GM21447 (cell line): Measurements from ENCODE around the gene TBC1D16.

ENCODE experiments used
- ATAC-seq: cut with Tn5 transposase; IDR thresholded peaks from one replicate; pipeline ENCODE4 v1.9.1; 2021; ENCODE audit not compliant: unreplicated experiment

The TBC1D16 gene

GRCh38 chr17:79954281-79955166 is 81.1 kb downstream of the TBC1D16 start:
- no peak for ATAC-seq

- ATAC-seq, result no peak
These were observed 82.3 kb downstream of the TBC1D16 start for GRCh38 chr17:79953335-79953734.

- ATAC-seq, result no peak
These were observed 82.8 kb downstream of the TBC1D16 start for GRCh38 chr17:79952901-79953300.

GRCh38 chr17:79952265-79952877 is 83.3 kb downstream of the TBC1D16 start:
- no peak for ATAC-seq

- ATAC-seq, result no peak
These were observed 84.1 kb downstream of the TBC1D16 start for GRCh38 chr17:79951361-79952264.

DNA sequence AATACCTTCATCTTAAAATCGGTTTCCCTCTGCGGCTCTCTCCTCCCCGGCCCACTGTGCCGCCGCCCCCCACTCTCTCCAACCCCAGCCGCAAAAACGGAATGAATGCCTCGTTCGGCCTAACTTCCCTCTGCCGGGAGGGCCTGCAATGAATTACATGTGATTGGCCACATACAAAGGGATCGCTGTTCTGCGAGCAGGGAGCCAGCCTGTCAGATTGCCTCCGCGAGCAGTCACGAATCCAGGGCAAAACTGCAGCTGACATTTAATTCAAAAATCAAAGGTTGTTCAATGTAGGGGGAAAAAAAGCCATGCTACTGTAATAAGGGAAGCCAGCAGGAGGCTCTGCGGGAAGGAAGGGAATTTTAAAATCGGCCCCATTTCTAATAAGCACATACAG is 84.9 kb downstream of the TBC1D16 start:
- ATAC-seq, result no peak

DNA sequence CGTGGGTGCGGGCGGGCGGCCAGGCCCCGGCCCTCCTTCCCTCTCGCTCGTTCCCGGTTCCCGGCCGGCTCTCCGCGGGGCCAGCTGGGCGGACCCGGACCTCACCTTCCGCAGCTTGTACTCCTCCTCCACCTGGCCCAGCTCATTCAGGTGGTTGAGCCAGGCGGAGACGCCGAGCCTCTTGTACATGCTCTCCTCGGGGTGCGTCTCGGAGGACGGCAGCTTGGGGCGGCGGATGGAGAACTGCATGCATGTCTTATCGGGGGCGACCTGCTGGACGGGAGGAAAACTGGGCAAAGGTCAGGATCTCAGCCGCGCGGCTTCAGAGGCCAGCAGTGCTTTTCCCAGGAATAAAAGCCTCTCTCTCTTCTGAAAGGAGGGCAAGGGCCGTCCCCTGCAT is 85.4 kb downstream of the TBC1D16 start:
- no peak for ATAC-seq

GRCh38 chr17:79949656-79950209 is 85.9 kb downstream of the TBC1D16 start:
- ATAC-seq, result no peak

GRCh38 chr17:79948945-79949655 is 86.6 kb downstream of the TBC1D16 start:
- ATAC-seq, result no peak

GRCh38 chr17:79948406-79948944 is 87.2 kb downstream of the TBC1D16 start:
- ATAC-seq, result no peak

DNA sequence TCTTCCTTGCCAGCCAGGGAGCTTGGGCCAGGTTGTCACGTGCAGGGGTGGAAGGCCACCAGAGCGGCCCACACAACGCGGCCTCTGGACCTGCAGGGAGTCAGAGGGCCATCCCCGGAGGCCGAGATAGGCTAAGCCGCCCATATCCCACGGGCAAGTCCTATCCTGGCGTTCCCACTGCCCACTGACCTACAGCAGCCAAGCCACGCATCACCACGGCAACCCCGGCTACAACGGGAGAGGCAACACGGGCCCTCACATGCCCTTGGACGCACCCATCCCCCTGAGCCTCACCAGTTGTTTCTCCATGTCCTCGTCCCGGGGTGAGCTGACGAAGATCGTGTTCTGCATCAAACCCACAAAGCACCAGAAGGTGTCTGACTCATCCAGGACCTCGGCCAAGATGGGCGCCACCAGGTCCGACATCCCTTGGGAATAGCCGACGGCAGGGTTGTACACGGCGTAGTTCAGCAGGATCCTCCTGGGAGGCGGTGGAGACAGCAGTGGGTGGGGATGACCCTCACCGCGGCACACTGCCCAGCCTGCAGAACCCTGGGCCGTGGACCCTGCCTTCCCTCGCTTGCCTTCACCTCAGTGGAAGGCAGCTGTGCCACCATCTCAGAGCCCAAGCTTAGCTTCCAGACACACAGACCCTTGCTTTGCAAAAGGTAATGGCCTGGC is 88.2 kb downstream of the TBC1D16 start:
- ATAC-seq, result no peak

DNA sequence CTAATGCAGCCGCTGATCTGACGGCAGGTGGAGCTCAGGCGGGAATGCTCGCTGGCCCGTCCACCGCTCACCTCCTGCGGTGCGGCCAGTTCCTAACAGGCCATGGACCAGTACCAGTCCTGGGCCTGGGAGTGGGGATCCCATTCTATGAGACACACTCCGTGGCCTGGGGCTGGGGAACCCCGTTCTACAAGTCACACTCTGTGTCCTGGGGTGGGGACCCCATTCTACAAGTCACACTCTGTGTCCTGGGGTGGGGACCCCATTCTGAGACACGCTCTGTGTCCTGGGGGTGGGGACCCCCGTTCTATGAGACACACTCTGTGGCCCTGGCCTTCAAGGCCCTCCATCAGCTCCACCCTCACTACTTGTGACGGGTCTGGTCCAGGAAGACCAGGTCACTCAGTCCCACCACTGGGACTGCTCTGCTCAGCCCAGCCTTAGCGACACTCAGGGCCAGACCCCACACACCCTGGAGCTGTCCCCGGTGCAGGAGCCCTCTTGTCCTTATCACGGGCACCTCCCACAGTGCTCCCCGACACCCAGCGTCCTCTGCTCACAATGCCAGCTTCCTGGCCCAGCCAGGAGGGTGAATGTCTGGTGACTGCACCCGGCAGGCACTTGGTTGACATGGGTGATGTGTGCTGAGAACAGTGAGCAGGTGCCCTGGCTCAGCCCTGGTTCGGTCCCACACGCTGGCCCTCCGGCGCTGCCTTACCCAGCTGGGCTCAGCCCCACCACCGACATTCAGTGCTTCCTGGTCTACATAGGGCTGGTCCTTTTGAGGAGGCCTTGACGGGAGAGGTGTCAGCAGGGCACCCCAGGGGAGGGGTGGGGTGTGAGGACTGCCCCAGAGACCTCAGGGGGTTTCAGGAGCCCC is 89.1 kb downstream of the TBC1D16 start:
- ATAC-seq, result no peak

GRCh38 chr17:79945591-79946255 is 89.9 kb downstream of the TBC1D16 start:
- no peak for ATAC-seq

- ATAC-seq, result no peak
These were observed 90.8 kb downstream of the TBC1D16 start for GRCh38 chr17:79944821-79945391.

- ATAC-seq, result no peak
These were observed 91.3 kb downstream of the TBC1D16 start for GRCh38 chr17:79944251-79944812.

- no peak for ATAC-seq
These were observed 92.1 kb downstream of the TBC1D16 start for GRCh38 chr17:79943347-79944241.
